ENCODE results near the gene HOXB4.

- TF ChIP-seq CTCF (conservative IDR thresholded peaks at IDR 0.05; ENCODE audit: low read length) (no peak), EZH2phosphoT487 (IDR thresholded peaks at IDR 0.05; ENCODE audit: borderline replicate concordance, low read depth, low read length) (no peak)
Observed at GRCh38 chr17:48555258-48556228, 22.6 kb downstream of the HOXB4 start.

Data from OCI-LY7 (cell line).